ENCODE data around the gene ST14.
"Not testable (repeated sequence)": the region's sequence is repeated elsewhere in the genome, so short reads cannot be mapped to it uniquely, and the experiment has no call there.

Gene ST14

GRCh38 chr11:130227373-130227772 is 67.8 kb downstream of the ST14 start:
- DNase-seq (ENCODE audit: low read depth): no peak

GRCh38 chr11:130233486-130233885 is 73.9 kb downstream of the ST14 start:
- not testable (repeated sequence) for DNase-seq (ENCODE audit: low read depth); H3K4me3 ChIP-seq (ENCODE audit: low read depth, low read length)

More at GRCh38 chr11:130227373-130227772, 67.8 kb downstream of the ST14 start:
- no peak for TF ChIP-seq CTCF (IDR thresholded peaks at IDR 0.05; ENCODE audit: control insufficient read depth, extremely low read depth, insufficient read depth)
- H3K4me3 ChIP-seq (ENCODE audit: low read depth, low read length): no peak overlapping the region

- not testable (repeated sequence) for DNase-seq (ENCODE audit: low read depth); H3K4me3 ChIP-seq (ENCODE audit: low read depth, low read length)
Measured at GRCh38 chr11:130233888-130234287, 74.3 kb downstream of the ST14 start.

GRCh38 chr11:130234315-130234714 is 74.7 kb downstream of the ST14 start:
- TF ChIP-seq CTCF (IDR thresholded peaks at IDR 0.05; ENCODE audit: control insufficient read depth, extremely low read depth, insufficient read depth): no peak
- H3K4me3 ChIP-seq (ENCODE audit: low read depth, low read length): no peak overlapping the region
- DNase-seq (ENCODE audit: low read depth): no peak

GRCh38 chr11:130237282-130238006 is 77.9 kb downstream of the ST14 start:
- no peak for DNase-seq (ENCODE audit: low read depth)
- no peak overlapping the region for H3K4me3 ChIP-seq (ENCODE audit: low read depth, low read length)
- no peak for TF ChIP-seq CTCF (IDR thresholded peaks at IDR 0.05; ENCODE audit: control insufficient read depth, extremely low read depth, insufficient read depth)

GRCh38 chr11:130241713-130242112 is 82.1 kb downstream of the ST14 start:
- TF ChIP-seq CTCF (IDR thresholded peaks at IDR 0.05; ENCODE audit: control insufficient read depth, extremely low read depth, insufficient read depth): peak; percentile 28
- H3K4me3 ChIP-seq (ENCODE audit: low read depth, low read length): no peak overlapping the region
- DNase-seq (ENCODE audit: low read depth): no peak

- DNase-seq (ENCODE audit: low read depth): no peak
- no peak for TF ChIP-seq CTCF (IDR thresholded peaks at IDR 0.05; ENCODE audit: control insufficient read depth, extremely low read depth, insufficient read depth)
- H3K4me3 ChIP-seq (ENCODE audit: low read depth, low read length): 0 out of 2 replicates have a peak overlapping the region, but pooled peaks have one; percentile 14
Measured at GRCh38 chr11:130243816-130244215, 84.2 kb downstream of the ST14 start.

- no peak for DNase-seq (ENCODE audit: low read depth)
- no peak for TF ChIP-seq CTCF (IDR thresholded peaks at IDR 0.05; ENCODE audit: control insufficient read depth, extremely low read depth, insufficient read depth)
- H3K4me3 ChIP-seq (ENCODE audit: low read depth, low read length): no peak overlapping the region
Measured at GRCh38 chr11:130244848-130245247, 85.3 kb downstream of the ST14 start.

- DNase-seq (ENCODE audit: low read depth); H3K4me3 ChIP-seq (ENCODE audit: low read depth, low read length): not testable (repeated sequence)
Measured at GRCh38 chr11:130245375-130245774, 85.8 kb downstream of the ST14 start.
